ENCODE measurements around the gene PID1.

- TF ChIP-seq CTCF (IDR thresholded peaks at IDR 0.05) (no peak), POLR2A (IDR thresholded peaks at IDR 0.05) (no peak), POLR2AphosphoS5 (IDR thresholded peaks at IDR 0.05) (no peak), EP300 (IDR thresholded peaks at IDR 0.05) (no peak)
Observed at GRCh38 chr2:229226382-229226781, 44.7 kb downstream of the PID1 start.
